HepG2 (cell line): ENCODE data around the gene IQCC. TPM values are rescaled to one million over a fixed set of nuclear protein-coding genes. Genes with fewer than 3 reads are reported as not detected.
A peak's percentile ranks its signal among the peaks of the same experiment; 100 is the strongest.

Source experiments
- PRDM15 ChIP-seq: sonication (generic); formaldehyde crosslinking; IDR thresholded peaks from 2 replicates; pipeline ENCODE4 v1.4.0; 2020; ENCODE audit warnings: missing genetic modification reagents
- TP53 ChIP-seq: sonication (generic); formaldehyde crosslinking; conservative IDR thresholded peaks from 2 replicates; pipeline ENCODE4 v1.4.0; 2020; ENCODE audit warnings: missing genetic modification reagents
- USF2 ChIP-seq, 2 experiments: sonication (generic) in 1 of 2; formaldehyde crosslinking in 1 of 2; IDR thresholded peaks; 2 replicates each; pipeline versions ENCODE4 v1.5.1 to v1.6.1; 2011 to 2020; ENCODE audit warnings: borderline replicate concordance in 1 of 2, low read depth in 1 of 2, low read length in 1 of 2, mild to moderate bottlenecking in 1 of 2, missing genetic modification reagents in 1 of 2, moderate library complexity in 1 of 2
- ZFP62 ChIP-seq: sonication (generic); formaldehyde crosslinking; IDR thresholded peaks from 2 replicates; pipeline ENCODE4 v1.4.0; 2020; ENCODE audit warnings: missing genetic modification reagents
- ZNF546 ChIP-seq: sonication (generic); formaldehyde crosslinking; conservative IDR thresholded peaks from 2 replicates; pipeline ENCODE4 v1.8.1; 2023; ENCODE audit warnings: mild to moderate bottlenecking, missing genetic modification reagents
- ZNF841 ChIP-seq: sonication (generic); formaldehyde crosslinking; IDR thresholded peaks from 2 replicates; pipeline ENCODE4 v1.8.1; 2023; ENCODE audit warnings: missing genetic modification reagents, borderline replicate concordance
- polyA plus RNA-seq, 8 experiments: library from polyadenylated mRNA; depleted of rRNA in 3 of 8; stranded (reverse) in 7 of 8; unstranded in 1 of 8; fragments of >200 nt; fragmentation: Illumina TruSeq in 4 of 8; extraction: Trizol in 4 of 8; gene quantifications; 2 replicates each; pipeline versions ENCODE4 v1.2.1 to v1.2.3, GENCODE V29; 2011 to 2016; ENCODE audit warnings: low read depth in 4 of 8, missing spikeins in 1 of 8, mixed read lengths in 1 of 8; ENCODE audit not compliant: insufficient read depth in 1 of 8
- total RNA-seq, 5 experiments: library from RNA; depleted of rRNA; stranded (reverse); fragments of >200 nt; fragmentation: Illumina TruSeq; extraction: Trizol; gene quantifications; 2 replicates each; pipeline ENCODE4 v1.2.3, GENCODE V29; 2016; ENCODE audit warnings: low read depth in 1 of 5
- TF ChIP-seq, protein P1 (sequence below): sonication (generic); formaldehyde crosslinking; IDR thresholded peaks from 2 replicates; pipeline ENCODE4 v1.8.1; 2022; ENCODE audit warnings: low read depth, mild to moderate bottlenecking, missing genetic modification reagents
- TF ChIP-seq, protein P2 (sequence below): sonication (generic); formaldehyde crosslinking; IDR thresholded peaks from 2 replicates; pipeline ENCODE4 v1.5.1; 2020; ENCODE audit warnings: mild to moderate bottlenecking, moderate library complexity, missing genetic modification reagents
- TF ChIP-seq, protein P3 (sequence below): IDR thresholded peaks from 2 replicates; pipeline ENCODE4 v1.4.0; 2020; ENCODE audit warnings: mild to moderate bottlenecking, missing genetic modification reagents
- TF ChIP-seq, protein P4 (sequence below): sonication (generic); formaldehyde crosslinking; IDR thresholded peaks from 2 replicates; pipeline ENCODE4 v1.4.0; 2020; ENCODE audit warnings: missing genetic modification reagents

IQCC gene
- total and polyA plus RNA-seq, 2 of the 13 experiments (the other 11 are each of a cell fraction or from before 2014, with no cell fraction given) = 1.7 to 3.0 TPM

- TF ChIP-seq, protein P1, sequence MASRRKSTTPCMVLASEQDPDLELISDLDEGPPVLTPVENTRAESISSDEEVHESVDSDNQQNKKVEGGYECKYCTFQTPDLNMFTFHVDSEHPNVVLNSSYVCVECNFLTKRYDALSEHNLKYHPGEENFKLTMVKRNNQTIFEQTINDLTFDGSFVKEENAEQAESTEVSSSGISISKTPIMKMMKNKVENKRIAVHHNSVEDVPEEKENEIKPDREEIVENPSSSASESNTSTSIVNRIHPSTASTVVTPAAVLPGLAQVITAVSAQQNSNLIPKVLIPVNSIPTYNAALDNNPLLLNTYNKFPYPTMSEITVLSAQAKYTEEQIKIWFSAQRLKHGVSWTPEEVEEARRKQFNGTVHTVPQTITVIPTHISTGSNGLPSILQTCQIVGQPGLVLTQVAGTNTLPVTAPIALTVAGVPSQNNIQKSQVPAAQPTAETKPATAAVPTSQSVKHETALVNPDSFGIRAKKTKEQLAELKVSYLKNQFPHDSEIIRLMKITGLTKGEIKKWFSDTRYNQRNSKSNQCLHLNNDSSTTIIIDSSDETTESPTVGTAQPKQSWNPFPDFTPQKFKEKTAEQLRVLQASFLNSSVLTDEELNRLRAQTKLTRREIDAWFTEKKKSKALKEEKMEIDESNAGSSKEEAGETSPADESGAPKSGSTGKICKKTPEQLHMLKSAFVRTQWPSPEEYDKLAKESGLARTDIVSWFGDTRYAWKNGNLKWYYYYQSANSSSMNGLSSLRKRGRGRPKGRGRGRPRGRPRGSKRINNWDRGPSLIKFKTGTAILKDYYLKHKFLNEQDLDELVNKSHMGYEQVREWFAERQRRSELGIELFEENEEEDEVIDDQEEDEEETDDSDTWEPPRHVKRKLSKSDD = peak; percentile 0; the same call in 1 of the 2 replicates
- TF ChIP-seq, protein P2, sequence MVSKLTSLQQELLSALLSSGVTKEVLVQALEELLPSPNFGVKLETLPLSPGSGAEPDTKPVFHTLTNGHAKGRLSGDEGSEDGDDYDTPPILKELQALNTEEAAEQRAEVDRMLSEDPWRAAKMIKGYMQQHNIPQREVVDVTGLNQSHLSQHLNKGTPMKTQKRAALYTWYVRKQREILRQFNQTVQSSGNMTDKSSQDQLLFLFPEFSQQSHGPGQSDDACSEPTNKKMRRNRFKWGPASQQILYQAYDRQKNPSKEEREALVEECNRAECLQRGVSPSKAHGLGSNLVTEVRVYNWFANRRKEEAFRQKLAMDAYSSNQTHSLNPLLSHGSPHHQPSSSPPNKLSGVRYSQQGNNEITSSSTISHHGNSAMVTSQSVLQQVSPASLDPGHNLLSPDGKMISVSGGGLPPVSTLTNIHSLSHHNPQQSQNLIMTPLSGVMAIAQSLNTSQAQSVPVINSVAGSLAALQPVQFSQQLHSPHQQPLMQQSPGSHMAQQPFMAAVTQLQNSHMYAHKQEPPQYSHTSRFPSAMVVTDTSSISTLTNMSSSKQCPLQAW (CRISPR knock-in tag) = no peak
- TF ChIP-seq ZFP62 (CRISPR knock-in tag) (no peak), ZNF841 (CRISPR knock-in tag) (no peak), PRDM15 (CRISPR knock-in tag) (no peak), ZNF546 (no peak), USF2 (IDR thresholded peaks at IDR 0.05; ENCODE audit: low read depth, low read length) (no peak), USF2 (CRISPR knock-in tag; IDR thresholded peaks at IDR 0.05; ENCODE audit: borderline replicate concordance) (no peak), TP53 (CRISPR knock-in tag) (no peak)
- TF ChIP-seq, protein P3, sequence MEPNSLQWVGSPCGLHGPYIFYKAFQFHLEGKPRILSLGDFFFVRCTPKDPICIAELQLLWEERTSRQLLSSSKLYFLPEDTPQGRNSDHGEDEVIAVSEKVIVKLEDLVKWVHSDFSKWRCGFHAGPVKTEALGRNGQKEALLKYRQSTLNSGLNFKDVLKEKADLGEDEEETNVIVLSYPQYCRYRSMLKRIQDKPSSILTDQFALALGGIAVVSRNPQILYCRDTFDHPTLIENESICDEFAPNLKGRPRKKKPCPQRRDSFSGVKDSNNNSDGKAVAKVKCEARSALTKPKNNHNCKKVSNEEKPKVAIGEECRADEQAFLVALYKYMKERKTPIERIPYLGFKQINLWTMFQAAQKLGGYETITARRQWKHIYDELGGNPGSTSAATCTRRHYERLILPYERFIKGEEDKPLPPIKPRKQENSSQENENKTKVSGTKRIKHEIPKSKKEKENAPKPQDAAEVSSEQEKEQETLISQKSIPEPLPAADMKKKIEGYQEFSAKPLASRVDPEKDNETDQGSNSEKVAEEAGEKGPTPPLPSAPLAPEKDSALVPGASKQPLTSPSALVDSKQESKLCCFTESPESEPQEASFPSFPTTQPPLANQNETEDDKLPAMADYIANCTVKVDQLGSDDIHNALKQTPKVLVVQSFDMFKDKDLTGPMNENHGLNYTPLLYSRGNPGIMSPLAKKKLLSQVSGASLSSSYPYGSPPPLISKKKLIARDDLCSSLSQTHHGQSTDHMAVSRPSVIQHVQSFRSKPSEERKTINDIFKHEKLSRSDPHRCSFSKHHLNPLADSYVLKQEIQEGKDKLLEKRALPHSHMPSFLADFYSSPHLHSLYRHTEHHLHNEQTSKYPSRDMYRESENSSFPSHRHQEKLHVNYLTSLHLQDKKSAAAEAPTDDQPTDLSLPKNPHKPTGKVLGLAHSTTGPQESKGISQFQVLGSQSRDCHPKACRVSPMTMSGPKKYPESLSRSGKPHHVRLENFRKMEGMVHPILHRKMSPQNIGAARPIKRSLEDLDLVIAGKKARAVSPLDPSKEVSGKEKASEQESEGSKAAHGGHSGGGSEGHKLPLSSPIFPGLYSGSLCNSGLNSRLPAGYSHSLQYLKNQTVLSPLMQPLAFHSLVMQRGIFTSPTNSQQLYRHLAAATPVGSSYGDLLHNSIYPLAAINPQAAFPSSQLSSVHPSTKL (CRISPR knock-in tag) = no peak
- TF ChIP-seq, protein P4, sequence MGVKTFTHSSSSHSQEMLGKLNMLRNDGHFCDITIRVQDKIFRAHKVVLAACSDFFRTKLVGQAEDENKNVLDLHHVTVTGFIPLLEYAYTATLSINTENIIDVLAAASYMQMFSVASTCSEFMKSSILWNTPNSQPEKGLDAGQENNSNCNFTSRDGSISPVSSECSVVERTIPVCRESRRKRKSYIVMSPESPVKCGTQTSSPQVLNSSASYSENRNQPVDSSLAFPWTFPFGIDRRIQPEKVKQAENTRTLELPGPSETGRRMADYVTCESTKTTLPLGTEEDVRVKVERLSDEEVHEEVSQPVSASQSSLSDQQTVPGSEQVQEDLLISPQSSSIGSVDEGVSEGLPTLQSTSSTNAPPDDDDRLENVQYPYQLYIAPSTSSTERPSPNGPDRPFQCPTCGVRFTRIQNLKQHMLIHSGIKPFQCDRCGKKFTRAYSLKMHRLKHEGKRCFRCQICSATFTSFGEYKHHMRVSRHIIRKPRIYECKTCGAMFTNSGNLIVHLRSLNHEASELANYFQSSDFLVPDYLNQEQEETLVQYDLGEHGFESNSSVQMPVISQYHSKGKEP (CRISPR knock-in tag) = 0 out of 2 replicates have a peak, but pooled peaks have one; percentile 20
These were observed 25.0 kb upstream of the IQCC start (continued) for GRCh38 chr1:32180186-32181060.
